ENCODE data around the gene LRRC43.
"Not testable (repeated sequence)": the region's sequence is repeated elsewhere in the genome, so short reads cannot be mapped to it uniquely, and the experiment has no call there.

Gene LRRC43

GRCh38 chr12:122155705-122156104 lies 27.2 kb upstream of the LRRC43 start:
- DNase-seq (ENCODE audit: insufficient read length, low spot score) (no peak), FAIRE-seq (no peak)

GRCh38 chr12:122158700-122159285 lies 24.1 kb upstream of the LRRC43 start:
- no peak for FAIRE-seq
- no peak for DNase-seq (ENCODE audit: insufficient read length, low spot score)

GRCh38 chr12:122159882-122160281 lies 23.0 kb upstream of the LRRC43 start:
- FAIRE-seq (no peak), DNase-seq (ENCODE audit: insufficient read length, low spot score) (no peak)

DNA sequence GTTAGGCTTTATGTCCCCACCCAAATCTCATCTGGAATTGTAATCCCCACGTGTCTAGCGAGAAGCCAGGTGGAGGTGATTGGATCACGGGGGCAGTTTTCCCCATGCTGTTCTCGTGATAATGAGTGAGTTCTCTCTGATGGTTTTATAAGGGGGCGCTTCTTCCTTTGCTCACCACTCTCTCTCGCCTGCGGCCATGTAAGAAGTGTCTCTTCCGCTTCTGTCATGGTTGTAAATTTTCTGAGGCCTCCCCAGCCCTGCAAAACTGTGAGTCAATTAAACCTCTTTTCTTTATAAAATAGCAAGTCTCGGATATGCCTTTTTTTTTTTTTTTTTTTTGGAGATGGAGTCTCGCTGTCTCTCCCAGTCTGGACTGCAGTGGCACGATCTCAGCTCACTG lies 22.2 kb upstream of the LRRC43 start:
- DNase-seq (ENCODE audit: insufficient read length, low spot score) = no peak
- FAIRE-seq = no peak

GRCh38 chr12:122161682-122162081 lies 21.2 kb upstream of the LRRC43 start:
- FAIRE-seq = no peak
- DNase-seq (ENCODE audit: insufficient read length, low spot score) = no peak

- DNase-seq (ENCODE audit: insufficient read length, low spot score) (no peak), FAIRE-seq (no peak)
Measured at GRCh38 chr12:122162976-122163375, 19.9 kb upstream of the LRRC43 start.

DNA sequence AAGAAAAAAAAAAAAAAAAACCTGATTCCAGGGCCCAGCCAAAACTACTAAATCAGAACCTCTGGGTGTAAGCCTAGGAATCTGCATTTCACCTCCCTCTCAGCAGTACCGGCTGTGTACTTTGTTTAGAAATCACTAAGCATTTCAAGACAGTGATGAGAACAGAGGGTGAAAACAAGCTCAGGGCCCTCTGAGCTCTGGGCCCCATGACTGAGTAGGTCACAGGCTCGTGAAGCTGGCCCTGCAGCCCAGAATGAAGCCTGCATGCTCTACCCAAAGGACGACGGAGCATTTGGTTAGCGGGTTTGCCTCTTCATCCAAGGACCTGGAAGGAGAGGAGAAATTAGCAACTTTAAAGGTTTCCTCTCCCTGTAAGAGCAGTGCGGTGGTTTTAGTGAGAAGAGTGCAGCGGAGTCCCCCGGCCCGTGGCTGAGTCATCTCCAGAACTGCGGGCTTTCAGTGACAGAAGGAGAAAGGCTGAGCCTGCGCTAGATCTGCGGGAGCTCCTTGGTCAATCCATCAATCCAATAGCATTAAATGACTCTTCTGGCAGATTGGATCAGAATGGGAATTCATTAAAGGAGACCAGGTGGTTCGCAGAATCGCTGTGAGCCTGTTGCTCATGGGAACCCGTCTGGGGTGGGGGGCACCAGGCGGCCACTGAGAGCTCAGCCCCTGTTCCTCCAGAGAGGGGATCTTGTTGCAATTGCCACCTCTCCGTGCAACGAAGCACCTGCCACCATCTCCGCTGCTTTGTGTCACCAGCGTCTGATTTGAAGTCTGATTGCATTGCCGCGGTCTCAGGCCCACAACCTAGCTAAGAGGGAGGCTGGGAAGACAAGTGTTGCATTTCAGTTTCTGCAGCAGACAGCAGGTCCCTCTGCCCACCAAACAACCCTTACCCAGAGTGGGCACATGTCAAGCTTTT lies 16.2 kb upstream of the LRRC43 start:
- no peak for FAIRE-seq

GRCh38 chr12:122167356-122167925 lies 15.5 kb upstream of the LRRC43 start:
- DNase-seq (ENCODE audit: insufficient read length, low spot score) (no peak), FAIRE-seq (no peak)

More for the DNA sequence above, 16.2 kb upstream of the LRRC43 start:
- no peak for DNase-seq (ENCODE audit: insufficient read length, low spot score)

DNA sequence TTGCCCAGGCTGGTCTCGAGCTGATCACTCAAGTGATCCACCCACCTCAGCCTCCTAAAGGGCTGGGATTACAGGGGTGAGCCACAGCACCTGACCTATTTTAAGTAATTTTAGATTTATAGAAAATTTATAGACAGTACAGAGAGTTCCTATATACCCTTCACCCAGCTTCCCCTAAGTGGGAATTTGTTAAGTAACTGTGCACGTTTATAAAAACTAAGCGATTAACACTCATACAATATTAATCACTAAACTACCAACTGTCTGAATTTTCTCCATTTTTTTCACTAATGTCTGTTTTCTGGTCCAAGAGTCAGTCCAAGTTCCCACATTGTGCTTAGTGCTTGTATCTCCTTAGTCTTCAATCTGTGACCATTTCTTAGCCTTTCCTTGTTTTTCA lies 14.4 kb upstream of the LRRC43 start:
- FAIRE-seq = no peak

DNA sequence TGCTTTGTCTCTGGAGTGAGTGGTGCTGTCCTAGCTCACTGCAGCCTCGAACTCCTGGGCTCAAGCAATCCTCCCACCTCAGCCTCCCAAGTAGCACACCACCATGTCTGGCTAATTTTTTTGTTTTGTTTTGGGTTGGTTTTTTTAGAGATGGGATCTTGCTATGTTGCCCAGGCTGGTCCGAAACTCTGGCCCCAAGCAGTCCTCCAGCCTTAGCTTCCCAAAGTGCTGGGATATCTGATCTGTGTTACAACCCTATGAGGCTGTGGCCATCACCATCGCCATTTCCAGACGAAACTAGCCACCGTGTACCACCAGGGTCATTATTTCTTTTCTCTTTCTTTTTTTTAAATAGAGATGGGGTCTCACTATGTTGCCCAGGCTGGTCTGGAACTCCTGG lies 11.5 kb upstream of the LRRC43 start:
- FAIRE-seq (no peak), DNase-seq (ENCODE audit: insufficient read length, low spot score) (no peak)

More for the DNA sequence above, 14.4 kb upstream of the LRRC43 start:
- DNase-seq (ENCODE audit: insufficient read length, low spot score) = no peak

DNA sequence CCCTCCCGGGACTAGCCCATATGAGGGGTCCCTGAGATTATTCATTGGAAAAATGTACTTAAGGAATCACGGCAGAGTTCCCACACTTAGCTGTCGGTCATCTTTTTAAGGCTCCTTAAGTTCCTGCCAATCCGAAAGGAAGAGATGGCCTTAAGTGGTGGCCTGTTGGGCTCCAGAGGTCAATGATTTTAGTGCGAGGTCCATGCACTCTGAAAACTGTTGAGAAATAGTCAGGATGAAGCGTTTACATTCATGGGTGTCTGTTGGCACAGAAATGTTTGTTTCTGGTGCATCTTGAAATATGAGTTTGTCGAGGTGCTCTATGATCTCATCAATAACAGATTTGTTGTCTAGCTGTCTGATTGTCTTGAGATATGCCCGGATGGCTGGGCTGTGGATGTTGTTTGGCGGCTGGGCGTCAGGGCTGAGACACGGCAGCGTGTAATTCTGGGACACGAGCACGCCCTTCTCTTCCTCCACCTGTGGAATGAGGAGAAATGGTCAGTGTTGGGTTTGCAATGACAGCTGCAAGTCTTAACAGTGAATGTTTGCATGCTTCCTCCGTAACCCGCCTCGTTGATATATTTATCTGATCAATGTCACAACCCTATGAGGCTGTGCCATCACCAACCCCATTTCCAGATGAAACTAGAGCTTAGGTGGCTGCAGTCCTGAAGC lies 10.5 kb upstream of the LRRC43 start:
- FAIRE-seq (no peak), DNase-seq (ENCODE audit: insufficient read length, low spot score) (no peak)

DNA sequence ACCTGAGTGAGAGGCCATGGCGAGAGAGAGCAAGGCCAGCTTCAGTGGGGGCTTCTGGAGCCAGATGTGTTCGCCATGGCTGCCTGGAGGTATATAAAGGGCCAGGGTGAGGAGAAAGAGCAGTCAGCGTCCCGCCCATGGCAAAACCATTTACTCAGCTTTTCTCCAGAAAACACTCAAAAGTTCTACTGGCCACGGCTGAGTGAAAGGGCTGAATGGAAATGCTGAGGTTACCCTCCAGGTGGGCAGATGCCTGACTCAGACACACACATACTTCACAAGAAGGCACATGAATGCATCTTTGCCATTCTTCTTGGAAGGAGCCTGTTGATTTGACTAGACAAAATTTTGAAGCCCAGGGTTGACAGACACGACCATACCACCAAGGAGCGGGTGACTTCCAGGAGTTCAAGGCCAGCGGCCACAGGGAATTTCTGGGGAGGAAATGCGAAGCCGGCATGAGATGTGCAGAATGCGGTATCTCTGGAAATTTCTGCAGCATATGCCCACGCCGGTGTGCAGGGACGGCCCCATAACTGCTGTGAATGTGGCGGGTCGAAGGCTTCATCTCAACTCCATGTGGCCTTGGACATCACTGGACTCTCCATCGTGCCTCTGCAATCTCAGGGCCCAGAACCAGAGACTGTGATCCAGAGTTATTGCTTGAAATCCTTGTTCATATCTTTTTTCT lies 8.6 kb upstream of the LRRC43 start, which contains the start of gene IL31:
TSS of gene IL31 (minus strand) at position 67 of the 691 bp plus-strand sequence. CDS start at position 18, 49 bp downstream.
- FAIRE-seq (no peak), DNase-seq (ENCODE audit: insufficient read length, low spot score) (no peak)

DNA sequence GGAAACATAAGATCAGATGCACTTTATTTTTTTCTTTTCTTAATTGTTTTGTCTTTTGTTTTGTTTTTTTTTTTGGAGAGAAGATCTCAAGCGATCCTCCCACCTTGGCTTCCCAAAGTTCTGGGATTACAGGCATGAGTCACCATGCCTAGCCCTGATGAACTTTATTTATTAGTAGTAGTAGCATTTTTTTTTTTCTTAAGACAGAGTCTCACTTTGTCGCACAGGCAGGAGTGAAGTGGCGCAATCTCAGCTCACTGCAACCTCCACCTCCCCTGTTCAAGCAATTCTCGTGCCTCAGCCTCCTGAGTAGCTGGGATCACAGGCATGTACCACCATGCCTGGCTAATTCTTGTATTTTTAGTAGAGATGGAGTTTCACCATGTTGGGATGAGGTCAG lies 6.5 kb upstream of the LRRC43 start:
- FAIRE-seq = not testable (repeated sequence)

GRCh38 chr12:122183588-122183940 lies 641 bp downstream of the LRRC43 start:
- FAIRE-seq (no peak), DNase-seq (ENCODE audit: insufficient read length, low spot score) (no peak)

More for the DNA sequence above, 6.5 kb upstream of the LRRC43 start:
- DNase-seq (ENCODE audit: insufficient read length, low spot score) = not testable (repeated sequence)

DNA sequence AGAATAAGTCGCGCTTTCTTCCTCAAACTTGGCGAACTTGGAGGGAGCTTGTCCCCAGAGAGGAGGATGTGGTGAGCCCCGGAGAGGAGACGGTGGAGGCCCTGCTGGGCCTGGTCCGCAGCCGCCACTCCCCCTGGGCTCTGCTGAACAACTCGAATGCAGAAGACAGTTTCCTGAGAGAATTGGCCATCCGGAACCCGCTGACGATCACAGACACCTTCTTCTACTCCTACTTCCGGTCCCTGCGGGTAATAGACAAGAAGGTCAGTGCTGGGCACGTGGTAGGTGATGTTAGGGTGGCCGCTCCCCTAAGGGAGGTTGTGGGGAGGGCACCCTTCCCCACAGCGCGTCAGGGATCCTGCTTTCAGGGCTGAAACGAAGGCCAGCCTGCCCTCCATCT lies 1.6 kb downstream of the LRRC43 start:
- FAIRE-seq (no peak), DNase-seq (ENCODE audit: insufficient read length, low spot score) (no peak)

DNA sequence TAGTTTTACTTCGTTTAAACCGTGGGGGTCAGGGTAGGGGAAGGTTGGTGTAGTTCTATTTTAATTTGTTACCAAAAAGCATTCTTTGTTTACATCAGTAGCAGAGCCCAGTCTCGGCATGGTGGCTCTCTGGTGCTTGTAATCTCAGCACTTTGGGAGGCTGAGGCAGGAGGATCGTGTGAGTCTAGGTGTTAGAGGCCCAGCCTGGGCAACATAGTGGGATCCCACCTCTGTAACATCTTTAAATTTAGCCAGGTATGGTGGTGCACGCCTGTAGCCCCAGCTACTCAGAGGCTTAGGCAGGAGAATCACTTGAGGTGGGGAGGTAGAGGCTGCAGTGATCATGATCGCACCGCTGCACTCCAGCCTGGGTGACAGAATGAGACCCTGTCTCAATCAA lies 2.2 kb downstream of the LRRC43 start:
- no peak for DNase-seq (ENCODE audit: insufficient read length, low spot score)
- FAIRE-seq = no peak

GRCh38 chr12:122185494-122186082 lies 2.7 kb downstream of the LRRC43 start:
- FAIRE-seq = no peak
- DNase-seq (ENCODE audit: insufficient read length, low spot score) = no peak

DNA sequence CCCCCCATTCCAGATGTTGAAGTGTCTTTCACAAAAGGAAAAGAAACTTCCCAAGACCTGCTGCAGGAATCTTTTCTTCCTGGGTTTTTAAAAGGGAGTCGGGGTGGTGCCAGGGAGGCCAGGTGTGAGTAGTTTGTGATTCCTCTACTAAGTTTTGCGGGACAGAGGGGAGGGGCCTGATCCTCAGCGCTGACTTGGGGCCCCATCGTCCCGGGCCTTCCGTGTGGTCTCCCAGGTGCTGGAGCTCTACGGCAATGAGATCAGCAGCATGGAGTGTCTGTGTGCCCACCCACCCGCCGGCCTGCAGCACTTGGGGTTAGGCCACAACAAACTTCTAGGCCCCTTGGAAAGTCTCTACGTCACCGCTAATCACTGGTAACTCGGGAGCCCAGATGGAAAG lies 4.5 kb downstream of the LRRC43 start:
- no peak for FAIRE-seq
- DNase-seq (ENCODE audit: insufficient read length, low spot score) = no peak

DNA sequence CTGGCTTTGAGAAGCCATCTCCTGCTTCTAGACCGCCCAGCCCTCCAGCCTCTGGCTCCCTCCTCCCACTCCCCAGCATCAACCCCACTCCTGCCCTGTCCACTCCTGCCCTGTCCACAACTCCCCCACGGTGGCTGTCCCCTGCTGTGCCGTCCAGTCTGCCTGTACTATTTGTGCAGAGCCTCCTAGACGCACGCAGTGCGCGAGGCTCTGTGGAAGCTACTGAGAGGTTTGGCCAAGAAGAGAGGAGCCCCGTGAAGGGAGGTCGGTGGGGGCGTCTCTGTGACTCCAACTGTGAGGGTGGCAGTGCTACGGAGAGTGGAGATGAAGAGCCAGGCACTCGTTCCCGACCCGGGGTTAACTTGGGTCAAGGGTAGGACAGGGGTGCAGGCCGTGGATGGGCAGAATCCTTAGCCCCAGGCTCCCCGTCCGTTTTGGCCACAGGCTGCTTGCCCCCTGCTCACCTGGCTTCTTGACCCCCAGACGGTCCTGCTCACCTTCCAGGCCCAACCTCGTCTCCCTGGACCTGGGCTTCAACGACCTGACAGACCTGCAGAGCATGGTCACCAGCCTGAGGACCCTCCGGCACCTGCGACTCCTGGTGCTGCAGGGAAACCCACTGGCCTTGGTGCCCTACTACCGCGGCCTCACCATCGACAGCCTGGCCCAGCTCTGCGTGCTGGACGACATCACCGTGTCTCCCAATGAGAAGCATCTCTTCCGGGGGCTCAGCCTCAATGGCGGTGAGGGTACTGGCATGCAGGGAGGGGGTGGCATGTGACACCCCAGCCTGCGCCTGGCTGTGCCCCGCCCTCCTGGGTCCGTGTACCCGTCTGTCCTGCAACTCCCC lies 6.9 kb downstream of the LRRC43 start:
- FAIRE-seq = no peak
- DNase-seq (ENCODE audit: insufficient read length, low spot score) = no peak

Measured in GM19239 (cell line).